Esophagus muscularis mucosa (tissue), 4 donors: ENCODE results near the gene GABARAPL2. TPM values are rescaled to one million over a fixed set of nuclear protein-coding genes. Genes with fewer than 3 reads are reported as not detected.

Experiments used
- DNase-seq: peaks from one replicate; pipeline ENCODE4 v3.0.0-alpha.2; 2017; ENCODE audit errors: extremely low spot score
- H3K27ac ChIP-seq, 4 donors: fragments of 200-600 bp; sonication (generic); replicated peaks in 1 of 4; 1 replicate in 3 of 4; 2 replicates in 1 of 4; pipeline ENCODE4 v1.5.1; 2016 to 2019; ENCODE audit warnings: mild to moderate bottlenecking in 1 of 4
- H3K27me3 ChIP-seq, 4 donors: fragments of 200-600 bp; sonication (generic); one replicate each; pipeline versions ENCODE4 v1.5.1 to v1.6.0; 2016 to 2019
- H3K36me3 ChIP-seq, 4 donors: fragments of 200-600 bp; sonication (generic); one replicate each; pipeline ENCODE4 v1.5.1; 2016 to 2019
- H3K4me1 ChIP-seq, 4 donors: fragments of 200-600 bp; sonication (generic); one replicate each; pipeline ENCODE4 v1.5.1; 2016 to 2019
- H3K4me3 ChIP-seq, 4 donors: fragments of 200-600 bp; sonication (generic); 1 replicate in 2 of 4; 2 replicates in 2 of 4; pipeline ENCODE4 v1.5.1; 2016 to 2019; ENCODE audit warnings: mild to moderate bottlenecking in 4 of 4, moderate library complexity in 1 of 4
- H3K9me3 ChIP-seq, 4 donors: fragments of 200-600 bp; sonication (generic); 1 replicate in 3 of 4; 2 replicates in 1 of 4; pipeline ENCODE4 v1.5.1; 2016 to 2019
- CTCF ChIP-seq, 3 experiments: fragments of 200-600 bp in 2 of 3; fragments of 450-650 bp in 1 of 3; sonication (generic) in 2 of 3; IDR thresholded peaks; one replicate each; pipeline ENCODE4 v1.5.1; 2017 to 2019; ENCODE audit warnings: antibody characterized with exemption in 3 of 3, mild to moderate bottlenecking in 2 of 3, moderate library complexity in 1 of 3
- EP300 ChIP-seq: sonication (generic); formaldehyde crosslinking; IDR thresholded peaks from one replicate; pipeline ENCODE4 v1.6.1; 2017; ENCODE audit warnings: antibody characterized with exemption
- POLR2A ChIP-seq: fragments of 450-650 bp; IDR thresholded peaks from one replicate; pipeline ENCODE4 v1.6.1; 2017; ENCODE audit warnings: antibody characterized with exemption, moderate library complexity, mild to moderate bottlenecking, low read depth
- POLR2AphosphoS5 ChIP-seq, 2 donors: sonication (generic); formaldehyde crosslinking; IDR thresholded peaks; one replicate each; pipeline ENCODE4 v1.6.1; 2017; ENCODE audit warnings: antibody characterized with exemption in 2 of 2
- WGBS: methylation state at CpG from one replicate; pipeline ENCODE4 v1.1.5; 2018; 5-methylcytosine and 5-hydroxymethylcytosine counted together
- intact Hi-C: fragments of 100-400 bp; cut with DNase I; formaldehyde crosslinking; loops from one replicate; pipeline ENCODE4 v1.15.1; 2023
- total RNA-seq, 4 donors: library from RNA; depleted of rRNA; stranded (reverse); fragments of >200 nt; gene quantifications; one replicate each; pipeline versions ENCODE4 v1.1.0 to v1.2.1, GENCODE V29; 2016

GABARAPL2 gene
- total RNA-seq, 4 donors from 2014 or later, result 84.5 to 114 (median 101) TPM

DNA sequence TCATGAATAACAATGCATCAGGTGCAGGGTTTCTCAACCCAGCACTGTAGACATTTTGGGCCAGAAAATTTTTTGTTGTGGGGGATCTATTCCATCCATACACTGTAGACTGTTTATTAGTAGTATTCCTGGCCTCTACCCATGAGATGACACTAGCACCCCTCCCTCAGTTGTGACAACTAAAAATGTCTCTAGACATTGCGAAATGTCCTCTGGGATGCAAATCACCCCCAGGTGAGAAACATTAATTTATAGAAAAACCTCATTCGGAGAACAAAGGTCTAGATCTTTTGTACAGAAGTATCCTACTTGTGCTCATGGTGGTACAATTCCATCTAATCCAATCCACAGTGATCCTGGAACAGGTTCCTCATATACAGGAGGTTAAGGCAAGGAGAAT lies 52.6 kb downstream of the GABARAPL2 start:
- DNase-seq, result no peak
- Histone ChIP-seq H3K36me3 (peaks cover 9 to 66% (median 62%) of the 10 kb centered on the region in 4 donors), H3K27me3 (no peaks in the 10 kb centered on the region), H3K4me1 (peaks cover 14 to 31% (median 19%) of the 10 kb centered on the region in 4 donors), H3K9me3 (no peaks in the 10 kb centered on the region), H3K4me3 (no peak overlapping the region), H3K27ac (no peak overlapping the region)
- TF ChIP-seq POLR2A (no peak), CTCF (IDR thresholded peaks at IDR 0.05) (no peak), EP300 (no peak), POLR2AphosphoS5 (IDR thresholded peaks at IDR 0.05) (no peak)
- 91% methylated on average over 2 of the region's 2 CpGs for WGBS
- intact Hi-C loops, result no loop called here

GRCh38 chr16:75620326-75621169 lies 54.4 kb downstream of the GABARAPL2 start:
- no peak for DNase-seq
- intact Hi-C loops, result loop anchor here (10.0 kb wide), 1 partner anchor 146 kb away; no protein-coding TSS in a partner anchor
- Histone ChIP-seq H3K9me3 (no peaks in the 10 kb centered on the region), H3K27me3 (no peaks in the 10 kb centered on the region), H3K36me3 (peaks cover 9 to 55% (median 50%) of the 10 kb centered on the region in 4 donors), H3K4me1 (peaks cover 14 to 32% (median 19%) of the 10 kb centered on the region in 4 donors), H3K4me3 (no peak overlapping the region), H3K27ac (no peak overlapping the region)
- TF ChIP-seq EP300 (no peak), POLR2A (no peak), CTCF (IDR thresholded peaks at IDR 0.05) (no peak), POLR2AphosphoS5 (IDR thresholded peaks at IDR 0.05) (no peak)
- WGBS, result 89% methylated on average over 19 of the region's 20 CpGs

- peaks cover 14 to 32% (median 19%) of the 10 kb centered on the region in 4 donors for H3K4me1 ChIP-seq
- H3K9me3 ChIP-seq, result no peaks in the 10 kb centered on the region
- H3K4me3 ChIP-seq, result no peak overlapping the region
- WGBS, result 12% methylated on average over 2 of the region's 2 CpGs
- no peak for DNase-seq
- no peak overlapping the region for H3K27ac ChIP-seq
- TF ChIP-seq CTCF (IDR thresholded peaks at IDR 0.05) (peak in 2 of 3 experiments; percentile 7 to 9), POLR2A (no peak)
- intact Hi-C loops, result loop anchor here (10.0 kb wide), 1 partner anchor 146 kb away; no protein-coding TSS in a partner anchor
- H3K27me3 ChIP-seq, result no peaks in the 10 kb centered on the region
- H3K36me3 ChIP-seq, result peaks cover 9 to 55% (median 49%) of the 10 kb centered on the region in 4 donors
Observed at GRCh38 chr16:75621170-75621477, 54.9 kb downstream of the GABARAPL2 start.

DNA sequence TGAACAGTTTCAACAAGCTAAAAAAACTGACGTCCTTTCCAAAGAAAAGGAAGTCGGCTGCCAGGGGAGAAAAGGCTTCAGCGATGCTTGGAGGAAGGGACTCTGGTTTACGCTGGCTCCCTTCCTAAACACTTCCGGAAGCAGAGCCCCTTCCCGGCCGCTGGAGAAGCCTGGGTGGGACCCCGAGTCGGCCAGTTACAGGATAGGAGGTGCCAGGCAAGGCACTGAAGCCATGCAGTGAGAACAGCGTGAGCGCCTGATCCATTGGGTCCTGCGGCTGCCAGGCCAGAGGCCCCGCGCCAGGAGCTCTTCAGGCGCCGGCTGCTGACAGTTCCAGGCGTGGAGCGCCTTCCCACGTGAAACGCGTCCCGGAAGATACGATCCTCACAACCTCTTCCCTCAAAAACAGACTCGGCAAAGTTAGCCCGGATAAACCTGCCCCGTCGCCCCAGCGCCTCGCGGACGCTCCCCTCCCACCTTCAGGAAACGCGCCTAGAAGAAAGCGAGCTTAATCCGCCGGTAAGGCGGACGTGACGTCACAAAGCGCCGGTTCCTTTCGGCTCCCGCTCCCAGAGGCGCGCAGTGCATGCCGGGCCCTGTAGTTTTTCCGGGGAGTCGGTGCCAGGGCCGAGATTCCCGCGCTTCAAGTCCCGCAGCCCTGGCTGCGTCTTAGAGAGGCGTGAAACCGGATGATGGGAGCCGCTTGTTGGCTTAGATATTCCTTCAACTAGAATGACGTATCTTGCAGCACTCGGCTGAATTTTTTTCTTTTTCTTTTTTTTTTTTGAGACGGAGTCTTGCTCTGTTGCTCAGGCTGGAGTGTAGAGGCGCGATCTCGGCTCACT lies 56.8 kb downstream of the GABARAPL2 start, which contains the start of gene ADAT1:
Gene ADAT1, minus strand, starts transcription at position 521 of the 845 bp plus-strand sequence. CDS start 2,482 bp downstream, outside the sequence.
- TF ChIP-seq POLR2A (peak; percentile 74), EP300 (no peak), POLR2AphosphoS5 (IDR thresholded peaks at IDR 0.05) (peak; percentile 97 to 98), CTCF (IDR thresholded peaks at IDR 0.05) (peak in 1 of 3 experiments; percentile 37)
- Histone ChIP-seq H3K9me3 (no peaks in the 10 kb centered on the region), H3K36me3 (peaks cover 20 to 55% (median 49%) of the 10 kb centered on the region in 4 donors), H3K4me1 (peaks cover 14 to 32% (median 19%) of the 10 kb centered on the region in 4 donors), H3K27me3 (no peaks in the 10 kb centered on the region), H3K27ac (peak within 1 kb of the TSS; percentile 82 to 97 (median 90)), H3K4me3 (peak within 1 kb of the TSS; percentile 65 to 82 (median 74))
- intact Hi-C loops, result loop anchor here (10.0 kb wide), 1 partner anchor 148 kb away; no protein-coding TSS in a partner anchor
- DNase-seq, result peak; percentile 99
- under 1% methylated on average over 48 of the region's 62 CpGs for WGBS
